Stimulated activated CD8-positive, alpha-beta memory T cell treated with anti-CD3 and anti-CD28 coated beads, Interleukin-15, amount 100 ng/mL, for 1 hour (primary cell): ENCODE data around the gene NUP205.
"Not testable (repeated sequence)": the region's sequence is repeated elsewhere in the genome, so short reads cannot be mapped to it uniquely, and the experiment has no call there.

ENCODE experiments used
- DNase-seq: peaks from one replicate; pipeline ENCODE4 v3.0.0-alpha.2; 2020; ENCODE audit warnings: low read depth

The NUP205 gene

GRCh38 chr7:135667626-135668025 is 109.9 kb downstream of the NUP205 start:
- DNase-seq, result not testable (repeated sequence)

DNA sequence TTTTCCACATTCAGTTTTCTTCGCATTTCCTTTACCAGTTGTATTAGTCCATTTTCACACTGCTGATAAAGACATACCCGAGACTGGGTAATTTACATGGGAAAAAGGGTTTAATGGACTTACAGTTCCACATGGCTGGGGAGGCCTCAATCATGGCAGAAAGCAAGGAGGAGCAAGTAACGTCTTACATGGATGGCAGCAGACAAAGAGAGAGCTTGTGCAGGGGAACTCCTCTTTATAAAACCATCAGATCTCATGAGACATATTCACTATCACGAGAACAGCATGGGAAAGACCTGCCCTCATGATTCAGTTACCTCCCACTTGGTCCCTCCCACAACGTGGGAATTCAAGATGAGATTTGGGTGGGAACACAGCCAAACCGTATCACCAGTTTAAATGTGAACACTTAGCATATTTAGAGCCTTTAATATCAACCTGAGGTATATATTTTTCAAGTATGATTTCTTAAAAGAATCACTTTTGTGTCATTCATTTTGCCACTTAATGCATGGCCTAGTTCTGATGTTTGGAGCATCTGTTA is 111.2 kb downstream of the NUP205 start:
- not testable (repeated sequence) for DNase-seq

GRCh38 chr7:135669774-135670173 is 112.1 kb downstream of the NUP205 start:
- DNase-seq, result no peak

GRCh38 chr7:135670179-135670578 is 112.5 kb downstream of the NUP205 start:
- DNase-seq, result no peak

- no peak for DNase-seq
Measured at GRCh38 chr7:135672560-135673359, 115.0 kb downstream of the NUP205 start.

- DNase-seq, result no peak
Measured at GRCh38 chr7:135673360-135673706, 115.6 kb downstream of the NUP205 start.

- DNase-seq, result no peak
Measured at GRCh38 chr7:135678612-135679575, 121.2 kb downstream of the NUP205 start.

DNA sequence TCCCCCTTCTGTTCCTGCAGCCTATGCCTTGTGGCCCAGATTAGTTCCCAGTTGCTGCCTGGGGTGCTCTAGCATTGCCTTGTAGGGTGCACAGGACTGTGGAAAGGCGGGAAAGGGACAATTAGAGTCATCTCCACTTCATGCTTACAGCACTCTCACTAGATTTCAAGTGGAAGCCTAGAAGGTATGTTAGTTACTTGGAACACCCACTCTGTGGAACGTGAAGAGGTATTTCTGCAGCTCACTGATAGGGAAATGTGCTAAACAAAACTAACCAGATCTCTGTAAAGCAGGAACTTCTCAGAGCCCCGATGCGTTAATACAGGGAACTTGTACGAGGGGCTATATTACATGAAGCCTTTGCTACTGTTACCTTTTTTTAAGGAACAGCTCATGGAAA is 124.0 kb downstream of the NUP205 start:
- DNase-seq, result no peak

GRCh38 chr7:135682191-135682590 is 124.5 kb downstream of the NUP205 start:
- no peak for DNase-seq

- no peak for DNase-seq
Measured at GRCh38 chr7:135683609-135684008, 125.9 kb downstream of the NUP205 start.

DNA sequence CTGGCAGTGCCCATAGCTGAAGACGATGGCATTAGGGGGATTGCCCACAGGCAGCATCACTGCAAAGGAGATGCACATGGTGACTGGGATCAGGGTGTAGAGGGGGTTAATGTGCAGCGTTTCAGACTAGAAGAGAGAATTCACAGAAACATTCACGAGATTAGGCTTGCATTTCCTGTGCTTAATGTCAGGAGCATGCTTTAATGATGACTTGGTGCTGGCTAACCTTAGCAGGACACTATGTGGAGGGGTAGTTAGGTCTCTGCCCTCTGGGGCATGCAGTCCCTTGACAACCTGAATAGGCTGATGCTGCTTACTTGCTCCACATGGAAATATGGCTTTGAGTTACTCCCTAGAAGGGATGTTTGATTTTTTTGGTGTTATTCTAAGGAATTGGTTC is 126.4 kb downstream of the NUP205 start:
- no peak for DNase-seq

- DNase-seq, result no peak
Measured at GRCh38 chr7:135684699-135685098, 127.0 kb downstream of the NUP205 start.

GRCh38 chr7:135685306-135686084 is 127.8 kb downstream of the NUP205 start:
- no peak for DNase-seq

GRCh38 chr7:135687466-135687865 is 129.7 kb downstream of the NUP205 start:
- no peak for DNase-seq

GRCh38 chr7:135690566-135690965 is 132.8 kb downstream of the NUP205 start:
- no peak for DNase-seq

DNA sequence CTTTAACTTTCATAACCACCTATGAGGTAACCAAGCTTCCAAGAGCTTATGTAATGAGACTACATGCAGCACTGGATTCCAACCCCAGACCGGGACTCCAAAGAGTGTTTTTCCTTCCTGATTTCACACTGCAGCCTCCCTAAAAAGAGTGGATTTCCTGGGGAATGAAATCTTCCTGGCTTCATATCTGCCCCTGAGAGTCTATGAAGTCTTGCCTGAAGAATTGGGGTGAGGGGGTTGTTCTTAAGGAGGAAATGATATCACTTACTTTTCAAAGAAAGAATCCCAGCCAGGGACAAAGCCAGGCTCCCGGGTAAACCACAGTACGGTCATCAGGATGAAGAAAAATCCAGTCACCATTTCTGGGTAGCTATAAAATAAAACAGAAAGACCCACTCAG is 134.3 kb downstream of the NUP205 start:
- DNase-seq, result no peak

DNA sequence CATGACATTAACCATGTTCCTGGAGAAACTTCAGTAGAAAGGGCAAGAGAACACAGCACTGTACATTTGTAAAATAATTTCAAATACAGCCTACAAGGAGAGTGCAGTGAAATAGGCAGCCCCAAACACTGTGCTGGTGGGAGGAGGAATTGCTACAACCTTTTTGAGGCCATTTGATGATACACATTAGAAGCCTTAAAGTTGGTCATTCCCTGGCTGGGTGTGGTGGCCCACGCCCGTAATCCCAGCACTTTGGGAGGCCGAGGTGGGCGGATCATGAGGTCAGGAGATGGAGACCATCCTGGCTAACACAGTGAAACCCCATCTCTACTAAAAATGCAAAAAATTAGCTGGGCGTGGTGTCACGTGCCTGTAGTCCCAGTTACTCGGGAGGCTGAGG is 134.9 kb downstream of the NUP205 start:
- DNase-seq, result not testable (repeated sequence)

DNA sequence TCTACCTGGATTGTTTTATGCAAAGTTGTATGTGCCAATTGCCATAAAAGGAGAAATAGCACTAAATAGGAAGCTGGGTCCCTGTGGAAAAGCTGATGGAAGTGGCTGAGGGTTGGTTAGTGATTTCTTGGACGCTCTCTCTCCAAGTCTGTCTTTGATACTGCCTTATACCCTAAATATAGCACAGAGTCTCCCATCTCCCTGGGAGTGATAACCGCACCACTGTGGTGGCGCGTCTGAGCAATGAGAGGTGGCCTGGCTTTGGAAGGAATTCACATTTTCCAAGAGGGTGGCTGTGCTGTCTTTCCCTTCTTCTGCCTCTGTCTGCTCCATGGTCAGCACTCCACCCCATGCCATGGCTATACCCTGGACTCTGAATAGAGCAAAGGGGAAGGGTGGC is 135.8 kb downstream of the NUP205 start:
- no peak for DNase-seq

GRCh38 chr7:135697276-135698049 is 139.7 kb downstream of the NUP205 start:
- no peak for DNase-seq
